Thyroid gland (tissue), 4 donors: ENCODE data around the gene KRTAP16-1. TPM values are rescaled to one million over a fixed set of nuclear protein-coding genes. Genes with fewer than 3 reads are reported as not detected.

Experiments
- DNase-seq, 2 donors: peaks; one replicate each; pipeline ENCODE4 v3.0.0-alpha.2; 2019
- H3K27ac ChIP-seq, 3 donors: fragments of 200-600 bp; sonication (generic); 1 replicate in 2 of 3; 2 replicates in 1 of 3; pipeline ENCODE4 v1.5.1; 2016 to 2019; ENCODE audit warnings: mild to moderate bottlenecking in 1 of 3, moderate library complexity in 1 of 3
- H3K27me3 ChIP-seq: fragments of 200-600 bp; sonication (generic); one replicate; pipeline ENCODE4 v1.5.1; 2019
- H3K36me3 ChIP-seq, 2 donors: fragments of 200-600 bp; sonication (generic); one replicate each; pipeline ENCODE4 v1.5.1; 2016 to 2019
- H3K4me1 ChIP-seq, 2 donors: fragments of 200-600 bp; sonication (generic); one replicate each; pipeline ENCODE4 v1.5.1; 2017 to 2019
- H3K4me3 ChIP-seq, 3 donors: fragments of 200-600 bp; sonication (generic); replicated peaks in 1 of 3; 1 replicate in 2 of 3; 2 replicates in 1 of 3; pipeline ENCODE4 v1.5.1; 2016; ENCODE audit warnings: mild to moderate bottlenecking in 1 of 3
- H3K9me3 ChIP-seq: fragments of 200-600 bp; sonication (generic); one replicate; pipeline ENCODE4 v1.5.1; 2017
- POLR2A ChIP-seq, 2 donors: fragments of 450-650 bp; IDR thresholded peaks; one replicate each; pipeline ENCODE4 v1.6.1; 2017; ENCODE audit warnings: antibody characterized with exemption in 2 of 2, mild to moderate bottlenecking in 2 of 2, moderate library complexity in 1 of 2
- WGBS, 2 donors: methylation state at CpG; one replicate each; pipeline ENCODE4 v1.1.5; 2017; 5-methylcytosine and 5-hydroxymethylcytosine counted together
- intact Hi-C: fragments of 100-400 bp; cut with DNase I; formaldehyde crosslinking; loops from one replicate; pipeline ENCODE4 v1.15.1; 2023
- total RNA-seq, 4 donors: library from RNA; depleted of rRNA; stranded (reverse); fragments of >200 nt; gene quantifications; one replicate each; pipeline ENCODE4 v1.2.3, GENCODE V29; 2016
- TF ChIP-seq, protein P1 (sequence below), 6 experiments: fragments of 200-600 bp in 3 of 6; fragments of 450-650 bp in 3 of 6; sonication (generic) in 3 of 6; IDR thresholded peaks; one replicate each; pipeline ENCODE4 v1.5.1; 2016 to 2019; ENCODE audit warnings: antibody characterized with exemption in 6 of 6, mild to moderate bottlenecking in 2 of 6, inconsistent platforms in 1 of 6, moderate library complexity in 1 of 6

The KRTAP16-1 gene
- total RNA-seq, 4 donors from 2014 or later = not detected

- H3K36me3 ChIP-seq = no peaks in the 10 kb centered on the region
- H3K9me3 ChIP-seq = no peaks in the 10 kb centered on the region
- H3K4me1 ChIP-seq = no peaks in the 10 kb centered on the region
- intact Hi-C loops = no loop called here
- TF ChIP-seq POLR2A (IDR thresholded peaks at IDR 0.05) = no peak
- TF ChIP-seq, protein P1, sequence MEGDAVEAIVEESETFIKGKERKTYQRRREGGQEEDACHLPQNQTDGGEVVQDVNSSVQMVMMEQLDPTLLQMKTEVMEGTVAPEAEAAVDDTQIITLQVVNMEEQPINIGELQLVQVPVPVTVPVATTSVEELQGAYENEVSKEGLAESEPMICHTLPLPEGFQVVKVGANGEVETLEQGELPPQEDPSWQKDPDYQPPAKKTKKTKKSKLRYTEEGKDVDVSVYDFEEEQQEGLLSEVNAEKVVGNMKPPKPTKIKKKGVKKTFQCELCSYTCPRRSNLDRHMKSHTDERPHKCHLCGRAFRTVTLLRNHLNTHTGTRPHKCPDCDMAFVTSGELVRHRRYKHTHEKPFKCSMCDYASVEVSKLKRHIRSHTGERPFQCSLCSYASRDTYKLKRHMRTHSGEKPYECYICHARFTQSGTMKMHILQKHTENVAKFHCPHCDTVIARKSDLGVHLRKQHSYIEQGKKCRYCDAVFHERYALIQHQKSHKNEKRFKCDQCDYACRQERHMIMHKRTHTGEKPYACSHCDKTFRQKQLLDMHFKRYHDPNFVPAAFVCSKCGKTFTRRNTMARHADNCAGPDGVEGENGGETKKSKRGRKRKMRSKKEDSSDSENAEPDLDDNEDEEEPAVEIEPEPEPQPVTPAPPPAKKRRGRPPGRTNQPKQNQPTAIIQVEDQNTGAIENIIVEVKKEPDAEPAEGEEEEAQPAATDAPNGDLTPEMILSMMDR (IDR thresholded peaks at IDR 0.05) = no peak
- WGBS, 2 donors = 98 to 100% methylated on average over 3 of the region's 3 CpGs
- DNase-seq = no peak
- no peaks in the 10 kb centered on the region for H3K27me3 ChIP-seq
- no peak overlapping the region for H3K27ac ChIP-seq
- no peak overlapping the region for H3K4me3 ChIP-seq
These were observed 24.7 kb upstream of the KRTAP16-1 start for GRCh38 chr17:41333836-41334235.

DNA sequence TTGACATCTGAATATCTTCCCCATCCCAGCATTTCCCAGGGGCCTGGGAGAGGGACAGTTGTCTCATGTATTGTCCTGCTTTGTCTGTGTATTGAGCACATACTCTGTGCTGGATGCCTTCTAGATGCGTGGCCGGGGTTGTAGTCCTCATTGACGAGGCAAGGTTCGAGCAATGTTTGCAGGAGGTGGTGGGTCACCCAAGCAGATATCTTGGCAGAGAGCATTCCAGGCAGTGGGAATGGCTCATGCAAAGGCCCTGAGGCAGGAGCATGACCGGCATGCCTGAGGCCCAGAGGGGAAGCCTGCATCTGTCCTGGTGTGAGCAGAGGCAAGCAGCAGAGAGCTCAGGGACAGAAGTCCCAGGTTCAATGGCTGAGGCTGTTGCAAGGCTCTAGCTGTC lies 24.0 kb upstream of the KRTAP16-1 start:
- Histone ChIP-seq H3K4me1 (no peaks in the 10 kb centered on the region), H3K36me3 (no peaks in the 10 kb centered on the region), H3K27me3 (no peaks in the 10 kb centered on the region), H3K27ac (no peak overlapping the region), H3K4me3 (no peak overlapping the region), H3K9me3 (no peaks in the 10 kb centered on the region)
- intact Hi-C loops = no loop called here
- DNase-seq = no peak
- 91 to 100% methylated on average over 5 of the region's 5 CpGs for WGBS, 2 donors
- TF ChIP-seq, protein P1 (IDR thresholded peaks at IDR 0.05) = no peak
- no peak for TF ChIP-seq POLR2A (IDR thresholded peaks at IDR 0.05)

- Histone ChIP-seq H3K4me3 (no peak overlapping the region), H3K4me1 (no peaks in the 10 kb centered on the region), H3K27ac (no peak overlapping the region), H3K9me3 (no peaks in the 10 kb centered on the region), H3K36me3 (no peaks in the 10 kb centered on the region), H3K27me3 (no peaks in the 10 kb centered on the region)
- intact Hi-C loops = no loop called here
- TF ChIP-seq, protein P1 (IDR thresholded peaks at IDR 0.05) = no peak
- TF ChIP-seq POLR2A (IDR thresholded peaks at IDR 0.05) = no peak
- no peak for DNase-seq
- 75 to 92% methylated on average over 1 to 2 of the region's 2 CpGs for WGBS, 2 donors
These were observed 23.1 kb upstream of the KRTAP16-1 start for GRCh38 chr17:41332239-41332638.

DNA sequence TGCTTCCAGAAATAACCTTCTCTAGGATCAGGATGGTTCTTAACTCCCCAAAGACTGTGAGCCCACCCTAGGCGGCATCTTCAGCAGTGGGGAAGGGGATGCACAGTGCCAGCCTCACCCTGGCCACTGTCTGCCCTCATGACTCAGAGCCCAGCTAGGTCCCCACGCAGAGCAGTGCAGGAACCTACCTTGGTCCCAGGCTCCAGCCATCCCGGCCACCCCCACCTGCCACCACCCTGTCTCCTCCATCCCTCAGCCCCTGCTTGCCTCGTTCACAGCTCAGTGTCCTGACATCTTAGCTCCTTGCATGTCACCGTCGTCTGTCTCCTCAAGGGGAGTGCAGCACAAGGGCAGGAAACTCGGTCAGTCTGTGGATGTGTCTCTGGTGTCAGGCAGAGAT lies 22.5 kb upstream of the KRTAP16-1 start:
- no peaks in the 10 kb centered on the region for H3K27me3 ChIP-seq
- H3K9me3 ChIP-seq = no peaks in the 10 kb centered on the region
- intact Hi-C loops = no loop called here
- H3K4me1 ChIP-seq = no peaks in the 10 kb centered on the region
- no peak for TF ChIP-seq POLR2A (IDR thresholded peaks at IDR 0.05)
- TF ChIP-seq, protein P1 (IDR thresholded peaks at IDR 0.05) = no peak
- no peak overlapping the region for H3K27ac ChIP-seq
- no peaks in the 10 kb centered on the region for H3K36me3 ChIP-seq
- DNase-seq = no peak
- no peak overlapping the region for H3K4me3 ChIP-seq
- WGBS, 2 donors = 79 to 82% methylated on average over 2 to 7 of the region's 7 CpGs

DNA sequence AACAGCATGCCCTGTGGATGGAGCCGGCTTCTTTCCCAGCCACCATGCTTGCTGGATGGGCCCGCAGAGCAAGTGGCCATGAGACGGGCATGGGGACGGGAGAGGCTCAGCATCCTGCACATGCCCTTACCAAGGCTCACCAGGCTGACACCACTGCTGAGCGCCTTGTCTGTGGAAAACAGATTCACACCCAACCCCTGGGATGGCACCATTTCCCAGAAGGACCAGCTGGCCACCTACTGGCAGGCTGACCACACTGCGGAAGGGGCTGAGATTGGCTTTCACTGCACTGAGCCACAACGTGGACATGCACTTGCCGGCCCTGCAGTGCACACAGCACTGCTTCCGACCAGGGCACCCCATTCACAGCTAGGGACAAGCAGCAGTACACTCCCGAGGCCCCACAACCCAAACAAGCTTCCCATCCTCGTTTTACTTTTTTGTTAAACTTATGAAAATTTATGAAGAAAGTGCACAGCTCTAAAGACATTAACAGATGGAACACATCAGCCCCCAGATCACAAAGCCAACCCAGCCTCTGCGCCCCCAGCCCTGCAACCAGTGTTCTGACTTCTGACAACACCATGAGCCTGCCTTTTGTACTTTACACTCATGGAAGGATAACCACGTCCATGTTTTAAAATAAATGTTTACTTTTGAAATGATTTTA lies 20.3 kb upstream of the KRTAP16-1 start:
- Histone ChIP-seq H3K27ac (no peak overlapping the region), H3K27me3 (no peaks in the 10 kb centered on the region), H3K36me3 (no peaks in the 10 kb centered on the region), H3K4me1 (no peaks in the 10 kb centered on the region), H3K4me3 (no peak overlapping the region), H3K9me3 (no peaks in the 10 kb centered on the region)
- no peak for TF ChIP-seq POLR2A (IDR thresholded peaks at IDR 0.05)
- TF ChIP-seq, protein P1 (IDR thresholded peaks at IDR 0.05) = peak; percentile 23 to 54 (median 36)
- intact Hi-C loops = no loop called here
- WGBS, 2 donors = 45 to 59% methylated on average over 9 to 13 of the region's 13 CpGs
- DNase-seq = peak; percentile 29 to 35
